ENCODE measurements around the gene OR13A1.

GRCh38 chr10:45254892-45255291 is 60.5 kb downstream of the OR13A1 start:
- TF ChIP-seq EZH2 (IDR thresholded peaks at IDR 0.05) (no peak), POLR2AphosphoS5 (IDR thresholded peaks at IDR 0.05; ENCODE audit: borderline replicate concordance, low read depth, low read length) (no peak)
